ENCODE measurements around the gene LKAAEAR1.

GRCh38 chr20:64068386-64069208 lies 15.6 kb downstream of the LKAAEAR1 start:
- TF ChIP-seq CTCF (IDR thresholded peaks at IDR 0.05; ENCODE audit: low read depth, low read length) (no peak), POLR2A (IDR thresholded peaks at IDR 0.05; ENCODE audit: extremely low read depth, insufficient read length) (no peak)
